DOHH2 (cell line): ENCODE results near the gene HOXC9.

Experiments
- H3F3A ChIP-seq: fragments of 200-600 bp; sonication (generic), shearing (Covaris generic); 2 replicates; pipeline ENCODE4 v1.6.0; 2016; ENCODE audit warnings: antibody characterized with exemption, mild to moderate bottlenecking; ENCODE audit not compliant: control insufficient read depth, insufficient read depth
- H3K27ac ChIP-seq: fragments of 200-600 bp; sonication (generic); 2 replicates; pipeline ENCODE4 v1.5.1; 2014; ENCODE audit warnings: low read depth, mild to moderate bottlenecking, low read length, moderate library complexity
- H3K27me3 ChIP-seq: fragments of 200-600 bp; sonication (generic); 2 replicates; pipeline ENCODE4 v1.6.1; 2014; ENCODE audit warnings: mild to moderate bottlenecking, low read length, mixed read lengths; ENCODE audit not compliant: control insufficient read depth
- H3K36me3 ChIP-seq: fragments of 200-600 bp; sonication (generic); 2 replicates; pipeline ENCODE4 v1.6.1; 2014; ENCODE audit warnings: mild to moderate bottlenecking, low read length, moderate library complexity, mixed read lengths; ENCODE audit not compliant: control insufficient read depth
- H3K4me1 ChIP-seq: fragments of 200-600 bp; sonication (generic); 2 replicates; pipeline ENCODE4 v1.6.1; 2014; ENCODE audit warnings: mild to moderate bottlenecking, low read length, mixed read lengths; ENCODE audit not compliant: control insufficient read depth
- H3K4me2 ChIP-seq: fragments of 200-600 bp; sonication (generic); 2 replicates; pipeline ENCODE4 v1.6.0; 2014; ENCODE audit warnings: mild to moderate bottlenecking, low read length, moderate library complexity
- H3K4me3 ChIP-seq: fragments of 200-600 bp; sonication (generic); 2 replicates; pipeline ENCODE4 v1.5.1; 2014; ENCODE audit warnings: mild to moderate bottlenecking, low read length, mixed read lengths
- H3K79me2 ChIP-seq: fragments of 200-600 bp; sonication (generic); 2 replicates; pipeline ENCODE4 v1.6.1; 2014; ENCODE audit warnings: mild to moderate bottlenecking, low read length, mixed read lengths; ENCODE audit not compliant: control insufficient read depth
- H3K9me2 ChIP-seq: fragments of 200-600 bp; sonication (generic); replicated peaks from 2 replicates; pipeline ENCODE4 v1.6.1; 2014; ENCODE audit warnings: mild to moderate bottlenecking, low read length, mixed read lengths; ENCODE audit not compliant: control insufficient read depth
- H3K9me3 ChIP-seq: fragments of 200-600 bp; sonication (generic); 2 replicates; pipeline ENCODE4 v1.6.1; 2014; ENCODE audit warnings: antibody characterized with exemption, low read length, mixed read lengths; ENCODE audit not compliant: control insufficient read depth, insufficient read depth
- H4K20me1 ChIP-seq: fragments of 200-600 bp; sonication (generic); 2 replicates; pipeline ENCODE4 v1.6.0; 2014; ENCODE audit warnings: low read depth, mild to moderate bottlenecking, antibody characterized with exemption, low read length, moderate library complexity; ENCODE audit not compliant: control insufficient read depth, insufficient read depth
- EZH2phosphoT487 ChIP-seq: fragments of 200-600 bp; sonication (generic); IDR thresholded peaks from 2 replicates; pipeline ENCODE4 v1.6.1; 2017; ENCODE audit warnings: borderline replicate concordance, mild to moderate bottlenecking, antibody characterized with exemption, low read length, moderate library complexity, mixed read lengths
- TF ChIP-seq, protein P1 (sequence below): fragments of 200-600 bp; sonication (generic); IDR thresholded peaks from one replicate; pipeline ENCODE4 v1.5.1; 2014; ENCODE audit warnings: antibody characterized with exemption, mild to moderate bottlenecking, low read depth, low read length; ENCODE audit not compliant: poor library complexity, severe bottlenecking

The HOXC9 gene

DNA sequence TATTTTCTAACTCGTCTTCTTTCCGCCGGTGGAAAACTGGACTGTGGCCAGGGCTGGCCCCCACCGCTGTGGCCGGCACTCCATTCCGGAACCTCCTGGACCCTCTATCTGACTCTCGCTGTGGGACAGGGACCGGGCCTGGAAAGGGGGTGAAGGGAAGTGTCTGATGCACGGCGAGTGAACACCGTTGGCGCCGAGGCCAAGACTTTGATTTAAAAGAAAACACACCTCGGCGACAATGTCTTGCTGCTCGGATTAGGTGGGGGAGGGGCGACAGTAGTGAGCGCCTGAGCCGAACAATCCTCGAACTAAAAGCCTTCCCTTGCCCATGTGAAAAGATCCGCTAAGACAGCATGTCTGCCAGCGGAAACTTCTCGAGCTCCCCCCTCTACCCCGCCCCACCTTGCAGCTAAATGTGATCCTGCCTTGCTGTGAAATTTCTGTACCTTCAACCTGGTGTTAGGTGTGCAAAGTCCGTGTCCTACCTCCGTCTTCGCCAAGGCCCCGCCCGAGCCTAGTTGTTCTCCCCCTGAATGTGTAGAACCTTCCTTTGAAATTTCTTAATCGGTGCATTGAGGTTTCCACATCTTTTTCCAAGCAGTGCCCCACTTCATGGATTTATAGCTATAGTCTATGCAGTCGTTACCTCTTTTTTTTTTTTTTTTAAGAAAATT is 24.3 kb upstream of the HOXC9 start:
- peak overlapping the region; percentile 69 for H3K4me3 ChIP-seq

DNA sequence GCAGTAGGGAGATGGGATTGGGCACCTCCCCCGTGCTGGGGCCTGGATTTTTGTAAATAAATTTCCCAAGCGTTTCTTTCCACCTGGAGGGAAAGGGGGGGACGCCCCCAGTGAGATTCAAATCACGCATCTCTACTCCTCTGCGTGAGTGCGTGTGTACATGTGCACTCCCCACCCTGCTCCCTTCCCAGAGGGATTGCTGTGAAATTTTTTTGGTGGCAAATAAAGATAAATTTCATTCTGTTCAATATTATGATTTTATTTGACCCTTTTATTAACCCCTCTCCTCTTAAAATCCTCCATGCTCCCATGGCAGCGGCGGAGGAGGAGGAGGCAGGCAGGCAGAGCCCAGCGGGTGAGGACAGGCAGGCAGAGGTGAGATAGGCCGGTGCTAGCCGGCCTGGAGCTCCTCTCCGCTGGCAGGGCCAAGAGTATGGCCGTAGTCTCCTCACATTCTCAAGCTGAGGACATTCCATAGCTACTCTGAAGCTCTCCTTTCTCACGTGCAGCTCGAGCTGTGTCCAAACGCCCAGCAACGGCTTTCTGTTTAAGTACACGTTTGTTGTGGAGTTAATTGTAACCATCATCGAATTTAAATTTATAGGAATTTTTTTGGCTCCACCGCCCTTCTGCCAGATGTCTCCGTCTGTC is 23.7 kb upstream of the HOXC9 start:
- H3K27me3 ChIP-seq: peaks cover 53% of the 10 kb centered on the region
- no peaks in the 10 kb centered on the region for H3K36me3 ChIP-seq
- TF ChIP-seq, protein P1, sequence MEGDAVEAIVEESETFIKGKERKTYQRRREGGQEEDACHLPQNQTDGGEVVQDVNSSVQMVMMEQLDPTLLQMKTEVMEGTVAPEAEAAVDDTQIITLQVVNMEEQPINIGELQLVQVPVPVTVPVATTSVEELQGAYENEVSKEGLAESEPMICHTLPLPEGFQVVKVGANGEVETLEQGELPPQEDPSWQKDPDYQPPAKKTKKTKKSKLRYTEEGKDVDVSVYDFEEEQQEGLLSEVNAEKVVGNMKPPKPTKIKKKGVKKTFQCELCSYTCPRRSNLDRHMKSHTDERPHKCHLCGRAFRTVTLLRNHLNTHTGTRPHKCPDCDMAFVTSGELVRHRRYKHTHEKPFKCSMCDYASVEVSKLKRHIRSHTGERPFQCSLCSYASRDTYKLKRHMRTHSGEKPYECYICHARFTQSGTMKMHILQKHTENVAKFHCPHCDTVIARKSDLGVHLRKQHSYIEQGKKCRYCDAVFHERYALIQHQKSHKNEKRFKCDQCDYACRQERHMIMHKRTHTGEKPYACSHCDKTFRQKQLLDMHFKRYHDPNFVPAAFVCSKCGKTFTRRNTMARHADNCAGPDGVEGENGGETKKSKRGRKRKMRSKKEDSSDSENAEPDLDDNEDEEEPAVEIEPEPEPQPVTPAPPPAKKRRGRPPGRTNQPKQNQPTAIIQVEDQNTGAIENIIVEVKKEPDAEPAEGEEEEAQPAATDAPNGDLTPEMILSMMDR: no peak
- TF ChIP-seq EZH2phosphoT487: no peak
- H3K4me2 ChIP-seq: no peak overlapping the region
- no peaks in the 10 kb centered on the region for H3K9me2 ChIP-seq
- no peaks in the 10 kb centered on the region for H3K9me3 ChIP-seq
- no peaks in the 10 kb centered on the region; the same call in 1 of the 2 replicates for H4K20me1 ChIP-seq
- H3K4me1 ChIP-seq: peaks cover 38% of the 10 kb centered on the region
- H3F3A ChIP-seq: peaks cover 4% of the 10 kb centered on the region; the same call in 1 of the 2 replicates
- H3K27ac ChIP-seq: no peak overlapping the region
- H3K4me3 ChIP-seq: no peak overlapping the region
- H3K79me2 ChIP-seq: no peaks in the 10 kb centered on the region

More for the DNA sequence above, 24.3 kb upstream of the HOXC9 start:
- Histone ChIP-seq H4K20me1 (no peaks in the 10 kb centered on the region; the same call in 1 of the 2 replicates), H3K9me3 (no peaks in the 10 kb centered on the region), H3K4me1 (peaks cover 38% of the 10 kb centered on the region), H3K27ac (no peak overlapping the region), H3K9me2 (no peaks in the 10 kb centered on the region), H3K79me2 (no peaks in the 10 kb centered on the region), H3K36me3 (no peaks in the 10 kb centered on the region), H3F3A (no peaks in the 10 kb centered on the region), H3K4me2 (peak overlapping the region; percentile 71), H3K27me3 (peaks cover 60% of the 10 kb centered on the region)
- no peak for TF ChIP-seq EZH2phosphoT487
- TF ChIP-seq, protein P1: no peak

DNA sequence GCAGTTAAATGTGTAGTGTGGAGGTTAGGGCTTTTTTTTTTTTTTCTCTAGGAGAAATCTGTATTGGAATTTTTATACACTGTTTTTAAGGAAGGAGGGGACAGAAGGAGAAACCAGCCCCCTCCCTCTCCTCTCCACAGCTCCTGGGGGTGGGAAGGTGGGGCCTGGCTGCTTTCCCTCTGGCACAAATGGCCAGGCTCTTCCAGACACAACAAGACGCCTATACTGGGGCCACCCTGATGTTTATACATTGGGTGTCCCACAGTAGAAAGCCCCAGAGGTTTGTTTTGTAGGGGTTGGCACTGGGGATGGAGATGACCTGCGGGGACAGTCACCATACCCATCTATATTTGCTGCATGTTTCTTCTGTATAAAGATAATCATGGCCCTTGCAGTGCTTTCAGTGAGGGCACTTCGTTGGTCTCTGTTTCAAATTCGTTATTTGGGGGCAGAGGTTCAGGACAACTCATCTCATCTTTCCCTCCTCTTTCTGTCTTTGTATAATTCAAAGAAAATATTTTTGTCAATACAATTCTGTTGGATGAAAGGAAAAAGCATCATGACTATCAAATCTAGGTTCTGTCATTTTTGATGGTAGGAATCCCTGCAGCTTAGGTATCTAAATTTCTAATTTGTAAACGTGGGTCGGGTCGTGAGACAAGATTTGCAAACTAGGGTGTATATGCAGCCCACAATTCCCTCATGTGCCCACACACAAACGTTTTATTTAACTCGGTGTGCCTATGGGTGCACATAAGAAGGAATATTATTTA is 23.0 kb upstream of the HOXC9 start:
- Histone ChIP-seq H3K4me1 (peaks cover 38% of the 10 kb centered on the region), H3K9me3 (no peaks in the 10 kb centered on the region), H3K36me3 (no peaks in the 10 kb centered on the region), H3K4me3 (peak overlapping the region; percentile 48), H3K9me2 (no peaks in the 10 kb centered on the region), H3K27me3 (peaks cover 50% of the 10 kb centered on the region), H3K4me2 (peak overlapping the region; percentile 76), H3K79me2 (no peaks in the 10 kb centered on the region), H3F3A (peaks cover 6% of the 10 kb centered on the region; the same call in 1 of the 2 replicates), H4K20me1 (no peaks in the 10 kb centered on the region; the same call in 1 of the 2 replicates), H3K27ac (no peak overlapping the region)
- TF ChIP-seq, protein P1: no peak
- TF ChIP-seq EZH2phosphoT487: no peak
